GM21825 (cell line): Measurements from ENCODE around the gene MRPL36.

Experiments
- ATAC-seq: cut with Tn5 transposase; IDR thresholded peaks from one replicate; pipeline ENCODE4 v1.9.1; 2021; ENCODE audit warnings: mild to moderate bottlenecking, moderate library complexity; ENCODE audit not compliant: unreplicated experiment

The MRPL36 gene

DNA sequence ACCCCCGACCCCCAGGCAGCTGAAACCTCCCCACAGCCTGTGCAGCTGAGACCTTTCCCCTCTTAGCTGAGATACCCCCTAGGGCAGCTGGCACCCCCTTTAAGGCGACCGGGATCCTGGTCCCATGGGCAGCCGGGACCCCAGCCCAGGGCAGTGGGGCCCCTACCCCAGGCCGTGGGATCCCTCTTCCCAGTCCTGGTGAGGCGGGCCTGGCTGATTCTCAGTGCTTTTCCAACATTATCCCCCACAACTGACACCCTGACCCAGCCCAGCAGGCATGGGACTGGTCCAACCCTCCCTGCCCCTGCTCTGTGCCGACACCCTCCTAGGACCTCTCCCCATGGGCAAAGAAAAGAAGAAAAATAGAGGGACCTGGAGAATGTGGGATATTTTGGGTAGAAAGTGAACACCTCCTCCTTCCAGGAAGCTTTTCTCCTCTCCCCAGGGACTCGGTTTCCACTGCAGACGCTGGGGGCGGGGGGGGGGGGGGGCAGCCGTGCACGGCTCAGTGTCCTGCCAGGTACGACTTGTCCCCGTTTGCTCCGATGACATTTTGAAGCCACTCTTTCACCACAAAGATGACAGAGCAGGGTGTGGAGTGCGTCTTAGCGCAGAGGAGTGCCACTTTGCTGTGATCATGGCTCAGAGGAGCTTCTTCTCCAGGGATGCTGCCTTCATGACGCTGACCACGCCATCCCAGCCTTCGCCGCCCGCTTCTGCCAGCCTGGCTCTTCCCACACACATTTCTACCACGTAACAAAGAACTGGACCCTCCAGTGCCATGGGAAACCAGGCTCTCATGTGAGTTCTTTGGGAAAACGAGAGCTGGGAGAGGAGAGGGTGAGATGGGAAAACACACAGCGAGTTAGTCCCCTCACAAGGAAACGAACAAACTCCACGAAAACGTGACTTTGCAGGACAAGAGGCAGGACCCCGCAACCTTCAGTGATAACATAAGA is 47.5 kb downstream of the MRPL36 start:
- ATAC-seq, result no peak

DNA sequence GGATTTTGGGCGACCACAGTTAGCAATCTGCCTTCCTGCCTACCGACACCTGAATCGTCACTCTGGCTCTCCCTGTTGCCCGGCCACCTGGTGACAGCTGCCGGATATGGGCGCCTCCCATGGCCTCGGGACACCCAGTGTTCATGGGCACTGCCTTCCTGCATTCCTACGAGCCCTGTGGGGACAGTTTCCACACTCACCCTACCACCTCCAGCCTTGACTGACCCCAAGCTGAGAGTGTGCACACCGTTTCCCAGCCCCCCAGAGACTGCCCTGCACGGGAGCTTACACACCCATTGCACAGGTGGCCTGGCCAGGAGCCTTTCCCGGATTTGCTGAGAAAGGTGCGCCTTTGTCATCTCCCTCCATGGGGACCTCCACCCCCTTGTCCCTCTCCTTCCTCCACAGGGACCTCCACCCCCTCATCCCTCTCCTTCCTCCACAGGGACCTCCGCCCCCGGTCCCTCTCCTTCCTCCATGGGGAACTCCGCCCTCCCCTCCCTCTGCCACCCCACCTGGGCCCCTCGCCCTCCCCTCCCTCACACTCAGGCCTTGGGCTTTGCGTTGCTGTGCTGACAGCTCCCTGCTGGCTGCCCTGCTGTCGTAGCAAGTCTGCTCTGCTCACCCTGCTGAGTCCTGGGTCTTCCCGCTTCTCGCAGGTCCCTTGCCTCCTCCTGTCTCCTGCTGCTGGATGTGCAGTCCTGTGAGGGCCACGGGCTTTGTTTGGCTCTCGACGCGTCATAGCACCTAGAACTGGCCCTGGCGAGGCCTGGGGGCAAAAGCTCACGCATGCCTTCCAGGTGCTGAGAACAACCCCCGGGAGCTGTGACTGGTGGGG is 48.4 kb downstream of the MRPL36 start:
- ATAC-seq, result no peak

DNA sequence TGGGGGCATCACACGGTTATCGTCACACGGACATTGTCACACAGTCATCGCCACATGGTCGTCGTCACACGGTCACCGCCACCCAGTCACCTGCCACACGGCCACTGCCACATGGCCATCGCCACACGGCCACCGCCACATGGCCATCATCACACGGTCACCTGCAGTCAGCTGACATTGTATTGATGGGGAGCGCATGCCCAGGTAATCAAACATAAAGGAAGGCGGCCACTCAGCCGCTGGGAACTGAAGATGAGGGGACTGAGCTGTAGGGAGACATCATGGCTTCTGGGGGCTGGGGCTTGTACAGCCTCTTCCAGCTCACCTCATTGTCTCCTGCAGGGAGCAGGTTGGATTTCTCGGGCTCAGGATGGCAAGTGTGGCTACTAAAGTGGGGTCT is 49.2 kb downstream of the MRPL36 start:
- no peak for ATAC-seq

DNA sequence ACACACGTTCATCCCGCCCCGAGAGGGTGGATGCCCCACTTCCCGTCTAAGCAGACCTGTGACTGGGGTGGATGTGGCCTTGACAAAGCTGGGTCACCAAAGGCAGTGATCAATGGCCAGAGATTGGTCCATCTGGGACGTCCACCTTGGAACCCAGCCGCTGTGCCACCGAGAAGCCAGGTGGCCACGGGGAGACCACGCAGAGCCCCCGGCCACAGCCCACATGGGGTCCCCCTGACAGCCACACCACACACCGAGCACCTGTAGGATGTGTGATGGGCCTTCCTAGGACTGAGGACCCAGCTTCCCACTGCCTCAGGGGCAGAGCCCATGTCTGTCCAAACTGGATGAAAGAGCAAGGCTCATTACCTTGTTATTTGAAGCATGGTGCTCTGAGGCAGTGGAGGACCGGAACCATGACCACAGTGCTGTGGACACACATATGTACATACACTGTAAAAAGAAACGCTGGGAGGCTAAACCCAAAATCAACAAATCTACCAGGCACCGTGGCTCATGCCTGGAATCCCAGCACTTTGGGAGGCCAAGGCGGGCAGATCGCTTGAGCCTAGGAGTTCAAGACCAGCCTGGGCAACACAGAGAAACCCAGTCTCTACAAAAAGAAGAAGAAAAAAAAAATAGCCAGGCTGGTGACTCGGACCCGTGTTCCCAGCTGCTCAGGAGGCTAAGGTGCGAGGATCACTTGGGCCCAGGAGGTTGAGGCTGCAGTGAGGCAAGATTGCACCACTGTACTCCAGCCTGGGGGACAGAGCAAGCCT is 50.1 kb downstream of the MRPL36 start:
- ATAC-seq, result no peak

DNA sequence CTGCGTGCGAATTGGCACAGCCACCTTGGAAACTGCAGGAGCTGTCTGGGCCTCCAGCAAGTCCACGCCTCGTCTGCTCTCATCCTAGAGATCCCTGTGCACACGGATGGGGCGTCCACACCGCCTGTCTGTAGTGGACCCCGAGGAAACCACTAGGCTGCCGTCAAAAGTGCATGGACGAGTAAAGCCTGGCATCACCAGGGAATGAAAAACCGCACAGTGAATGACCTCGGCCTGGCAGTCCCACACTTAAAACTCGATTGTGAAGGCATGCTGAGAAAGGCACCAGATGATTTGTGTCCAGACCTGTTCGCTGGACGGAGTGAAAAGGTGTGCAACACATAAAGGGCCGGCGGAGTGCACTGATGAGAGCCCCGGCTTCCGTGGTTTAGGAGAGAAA is 50.8 kb downstream of the MRPL36 start:
- ATAC-seq, result no peak
